Measurements from ENCODE around the gene TRMU. TPM values are rescaled to one million over a fixed set of nuclear protein-coding genes. Genes with fewer than 3 reads are reported as not detected.

TRMU gene
- total and polyA plus RNA-seq, 2 donors (not counting 3 experiments of a cell fraction or from before 2014, with no cell fraction given), result 42.4 to 65.7 TPM

- ChIA-PET POLR2A (no interaction called here), CTCF (interaction anchor here (1.2 kb wide), 1 partner anchor 13 kb away, joined by 8 read pairs; no protein-coding TSS in a partner anchor)
- TF ChIP-seq MAX (IDR thresholded peaks at IDR 0.05; ENCODE audit: insufficient read depth, insufficient read length) (no peak), EZH2 (IDR thresholded peaks at IDR 0.05; ENCODE audit: borderline replicate concordance, low read depth, low read length, severe bottlenecking) (no peak), MYC (IDR thresholded peaks at IDR 0.05; ENCODE audit: low read depth, low read length) (no peak), POLR2AphosphoS5 (IDR thresholded peaks at IDR 0.05; ENCODE audit: insufficient read depth, low read depth, low read length) (no peak), POLR2A (IDR thresholded peaks at IDR 0.05; ENCODE audit: low read depth, low read length) (no peak), GATA2 (IDR thresholded peaks at IDR 0.05; ENCODE audit: insufficient read depth, insufficient read length, low read depth, low read length) (no peak), CTCF (IDR thresholded peaks at IDR 0.05; ENCODE audit: extremely low read depth in 1 of 2, insufficient read depth in 1 of 2, low read depth in 1 of 2, low read length in 2 of 2) (no peak), FOS (IDR thresholded peaks at IDR 0.05; ENCODE audit: borderline replicate concordance, insufficient read depth, low read length) (no peak), JUN (IDR thresholded peaks at IDR 0.05; ENCODE audit: borderline replicate concordance, insufficient read depth, insufficient read length, low read depth) (no peak)
- H3K36me3 ChIP-seq (ENCODE audit: control insufficient read depth in 2 of 2, extremely low read depth in 1 of 2, insufficient read depth in 2 of 2, low read length in 2 of 2), result no peaks in the 10 kb centered on the region
- FAIRE-seq (no peak), DNase-seq (ENCODE audit: low read depth, low spot score) (no peak)
- H3K27ac ChIP-seq (ENCODE audit: insufficient read depth, low read depth, low read length), result no peak overlapping the region
- H2AFZ ChIP-seq (ENCODE audit: low read depth, low read length), result no peak overlapping the region
- intact Hi-C loops (cut with micrococcal nuclease) (no loop called here), dilution Hi-C loops (cut with MboI; ENCODE audit: extremely low pct_ligation_motif_present, low sequenced_read_pairs) (no loop called here)
- no peaks in the 10 kb centered on the region for H3K9me1 ChIP-seq (replicated peaks; ENCODE audit: control insufficient read depth, extremely low read depth, insufficient read depth, low read length)
- H3K27me3 ChIP-seq (ENCODE audit: control insufficient read depth in 2 of 2, insufficient read depth in 2 of 2, low read length in 2 of 2), result no peaks in the 10 kb centered on the region
- H3K4me3 ChIP-seq (replicated peaks in 1 of 3; ENCODE audit: insufficient read depth in 1 of 3, low read depth in 1 of 3, low read length in 3 of 3), result no peak overlapping the region
- no peaks in the 10 kb centered on the region for H3K4me1 ChIP-seq (ENCODE audit: control insufficient read depth, extremely low read depth, insufficient read depth, low read length)
- H4K20me1 ChIP-seq (replicated peaks; ENCODE audit: control insufficient read depth, extremely low read depth, insufficient read depth, low read length), result no peaks in the 10 kb centered on the region
- H3K9ac ChIP-seq (replicated peaks; ENCODE audit: extremely low read depth, insufficient read depth, low read length), result no peak overlapping the region
- H3K9me3 ChIP-seq (replicated peaks; ENCODE audit: control insufficient read depth, insufficient read depth, low read length), result no peaks in the 10 kb centered on the region
- no peaks in the 10 kb centered on the region for H3K79me2 ChIP-seq (ENCODE audit: control insufficient read depth, insufficient read depth, low read length)
- no TSS peak for BruUV-seq (replicated peaks)
- no peak overlapping the region for H3K4me2 ChIP-seq (ENCODE audit: insufficient read depth, low read length)
Observed at GRCh38 chr22:46381142-46381541, 45.6 kb downstream of the TRMU start.

Data from endothelial cell of umbilical vein (primary cell).